Measurements from ENCODE around the gene TMEM245.

- TF ChIP-seq CTCF (conservative IDR thresholded peaks at IDR 0.05 in 1 of 2, IDR thresholded peaks at IDR 0.05 in 1 of 2; ENCODE audit: low read depth in 1 of 2, low read length in 2 of 2) (no peak), EZH2 (IDR thresholded peaks at IDR 0.05; ENCODE audit: low read length, missing control alignments) (no peak)
Observed at GRCh38 chr9:108978205-108978604, 141.5 kb downstream of the TMEM245 start.
